ENCODE results near the gene SLC36A2. TPM values are rescaled to one million over a fixed set of nuclear protein-coding genes. Genes with fewer than 3 reads are reported as not detected.

SLC36A2 gene
- total RNA-seq, 4 donors from 2014 or later = not detected

GRCh38 chr5:151267491-151268260, 79.7 kb downstream of the SLC36A2 start:
- intact Hi-C loops (cut with DNase I) = no loop called here
- no peak overlapping the region for H3K4me3 ChIP-seq
- WGBS = 97% methylated on average over 11 of the region's 11 CpGs
- TF ChIP-seq POLR2A (IDR thresholded peaks at IDR 0.05; ENCODE audit: low read depth) (no peak), EP300 (IDR thresholded peaks at IDR 0.05) (no peak), CTCF (IDR thresholded peaks at IDR 0.05) (no peak), POLR2AphosphoS5 (IDR thresholded peaks at IDR 0.05) (no peak)
- no peak overlapping the region for H3K27ac ChIP-seq (replicated peaks in 1 of 4)
- H3K9me3 ChIP-seq = no peaks in the 10 kb centered on the region
- no peaks in the 10 kb centered on the region for H3K27me3 ChIP-seq
- H3K4me1 ChIP-seq = peaks cover 0 to 11% (median 4%) of the 10 kb centered on the region in 4 donors
- H3K36me3 ChIP-seq = peaks cover 13 to 67% (median 32%) of the 10 kb centered on the region in 4 donors
- no peak for DNase-seq (ENCODE audit: extremely low spot score)

Other genes with a start within 250 kb of the SLC36A2 start
- gene ANXA6, start 189.8 kb downstream of the SLC36A2 start, total RNA-seq = 100 to 1,000 TPM; 232 to 442 (median 374) TPM
- gene CCDC69, start 123.5 kb downstream of the SLC36A2 start, total RNA-seq = 100 to 1,000 TPM; 217 to 341 (median 285) TPM
- 10 to 100 TPM; 28.3 to 32.0 (median 30.1) TPM for gene GM2A, start 94.4 kb downstream of the SLC36A2 start, total RNA-seq
- gene SLC36A3, start 43.8 kb downstream of the SLC36A2 start, total RNA-seq = not detected
- gene SLC36A1, start 100.0 kb upstream of the SLC36A2 start, total RNA-seq = 10 to 100 TPM in 1 of 4 donors, 1 to 10 TPM in 3; 5.1 to 13.7 (median 8.8) TPM
- gene FAT2, start 243.8 kb upstream of the SLC36A2 start, total RNA-seq = not detected

Measured in esophagus muscularis mucosa (tissue), 4 donors.